GM12865 (cell line): ENCODE measurements around the gene HNRNPDL.
"Not testable (repeated sequence)": the region's sequence is repeated elsewhere in the genome, so short reads cannot be mapped to it uniquely, and the experiment has no call there.

Source experiments
- DNase-seq: peaks from one replicate; pipeline ENCODE4 v3.0.0; 2010; ENCODE audit warnings: low read depth
- H3K4me3 ChIP-seq: 2 replicates; pipeline ENCODE4 v1.5.1; 2011; ENCODE audit warnings: mild to moderate bottlenecking, low read depth, low read length, control low read depth
- TF ChIP-seq, protein P1 (sequence below): IDR thresholded peaks from 2 replicates; pipeline ENCODE4 v1.5.1; 2011; ENCODE audit warnings: low read length, control low read depth, low read depth, inconsistent platforms; ENCODE audit not compliant: insufficient read depth; ENCODE audit errors: missing control alignments

Gene HNRNPDL

DNA sequence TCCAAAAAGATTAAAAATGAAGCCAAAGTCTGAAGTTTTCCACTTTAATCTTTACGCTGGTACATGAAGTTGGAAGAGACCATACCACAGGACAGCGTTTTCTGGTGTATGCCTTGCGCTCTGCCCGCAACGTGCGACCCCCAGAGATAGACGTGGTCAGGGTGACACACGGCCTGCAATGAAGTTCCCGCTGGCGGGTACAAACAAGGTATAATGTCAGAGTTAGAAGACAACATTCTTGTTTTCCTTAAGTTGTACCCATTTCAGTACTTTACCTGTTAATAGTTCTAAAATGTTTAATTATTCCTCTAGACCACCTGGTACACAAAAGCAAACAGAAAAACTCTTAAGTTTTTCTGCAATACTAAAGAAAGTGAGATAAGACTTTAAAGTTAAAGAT is 4.8 kb downstream of the HNRNPDL start:
- no peak for DNase-seq
- no peak overlapping the region for H3K4me3 ChIP-seq
- TF ChIP-seq, protein P1, sequence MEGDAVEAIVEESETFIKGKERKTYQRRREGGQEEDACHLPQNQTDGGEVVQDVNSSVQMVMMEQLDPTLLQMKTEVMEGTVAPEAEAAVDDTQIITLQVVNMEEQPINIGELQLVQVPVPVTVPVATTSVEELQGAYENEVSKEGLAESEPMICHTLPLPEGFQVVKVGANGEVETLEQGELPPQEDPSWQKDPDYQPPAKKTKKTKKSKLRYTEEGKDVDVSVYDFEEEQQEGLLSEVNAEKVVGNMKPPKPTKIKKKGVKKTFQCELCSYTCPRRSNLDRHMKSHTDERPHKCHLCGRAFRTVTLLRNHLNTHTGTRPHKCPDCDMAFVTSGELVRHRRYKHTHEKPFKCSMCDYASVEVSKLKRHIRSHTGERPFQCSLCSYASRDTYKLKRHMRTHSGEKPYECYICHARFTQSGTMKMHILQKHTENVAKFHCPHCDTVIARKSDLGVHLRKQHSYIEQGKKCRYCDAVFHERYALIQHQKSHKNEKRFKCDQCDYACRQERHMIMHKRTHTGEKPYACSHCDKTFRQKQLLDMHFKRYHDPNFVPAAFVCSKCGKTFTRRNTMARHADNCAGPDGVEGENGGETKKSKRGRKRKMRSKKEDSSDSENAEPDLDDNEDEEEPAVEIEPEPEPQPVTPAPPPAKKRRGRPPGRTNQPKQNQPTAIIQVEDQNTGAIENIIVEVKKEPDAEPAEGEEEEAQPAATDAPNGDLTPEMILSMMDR = no peak

DNA sequence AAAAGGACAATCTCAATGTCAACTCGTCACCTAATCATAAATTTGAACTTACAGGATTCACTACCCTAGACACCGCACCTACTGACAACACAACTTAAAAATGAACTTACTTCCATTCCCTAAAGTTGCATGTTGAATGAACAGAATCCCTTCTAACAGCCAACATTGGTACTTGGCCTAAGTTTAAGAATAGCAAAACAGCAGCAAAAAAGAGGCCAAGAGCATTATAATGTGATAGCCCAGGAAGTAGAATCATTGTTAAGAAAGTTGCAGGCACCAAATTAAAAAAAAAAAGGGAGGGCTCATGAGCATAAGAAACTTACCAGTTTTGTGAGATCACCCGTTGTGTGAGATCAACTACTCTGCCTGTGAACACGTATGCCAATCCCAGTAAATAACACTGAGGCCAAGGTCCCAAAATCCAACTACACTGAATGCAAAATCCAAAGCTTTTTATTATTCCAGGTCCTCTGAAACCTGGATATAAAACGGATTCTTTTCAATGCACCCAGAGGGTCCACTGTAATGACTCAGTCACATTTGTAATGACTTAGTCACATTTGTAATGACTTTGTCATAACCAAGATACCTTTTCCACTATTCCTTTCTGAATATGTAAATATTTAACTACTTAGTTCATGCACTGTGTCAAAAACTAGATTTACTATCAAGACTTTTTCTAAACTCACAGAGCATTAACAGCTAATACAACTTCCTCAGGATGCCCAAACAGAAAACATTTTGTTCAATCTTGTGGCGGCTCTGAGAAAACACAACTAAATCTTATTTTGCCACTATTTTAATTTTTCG is 6.8 kb downstream of the HNRNPDL start:
- TF ChIP-seq, protein P1 = no peak
- DNase-seq = peak; percentile 28
- H3K4me3 ChIP-seq = no peak overlapping the region

DNA sequence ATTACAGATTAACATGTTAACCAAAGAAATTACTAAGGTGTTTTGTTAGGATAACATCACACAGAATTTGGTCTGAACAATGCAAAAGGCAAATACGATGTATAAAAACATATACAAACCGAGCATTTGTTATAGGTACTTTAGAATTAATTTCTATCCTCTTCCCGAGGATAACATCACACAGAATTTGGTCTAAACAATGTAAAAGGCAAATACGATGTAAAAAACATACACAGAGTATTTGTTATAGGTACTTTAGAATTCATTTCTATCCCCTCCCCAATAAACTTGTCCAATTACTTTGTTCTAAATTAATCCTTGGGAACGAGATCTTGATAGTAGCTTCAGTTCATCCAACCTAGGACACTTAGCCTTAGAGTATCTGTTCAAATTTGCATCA is 7.6 kb downstream of the HNRNPDL start:
- DNase-seq = peak; percentile 15
- TF ChIP-seq, protein P1 = no peak
- no peak overlapping the region for H3K4me3 ChIP-seq

DNA sequence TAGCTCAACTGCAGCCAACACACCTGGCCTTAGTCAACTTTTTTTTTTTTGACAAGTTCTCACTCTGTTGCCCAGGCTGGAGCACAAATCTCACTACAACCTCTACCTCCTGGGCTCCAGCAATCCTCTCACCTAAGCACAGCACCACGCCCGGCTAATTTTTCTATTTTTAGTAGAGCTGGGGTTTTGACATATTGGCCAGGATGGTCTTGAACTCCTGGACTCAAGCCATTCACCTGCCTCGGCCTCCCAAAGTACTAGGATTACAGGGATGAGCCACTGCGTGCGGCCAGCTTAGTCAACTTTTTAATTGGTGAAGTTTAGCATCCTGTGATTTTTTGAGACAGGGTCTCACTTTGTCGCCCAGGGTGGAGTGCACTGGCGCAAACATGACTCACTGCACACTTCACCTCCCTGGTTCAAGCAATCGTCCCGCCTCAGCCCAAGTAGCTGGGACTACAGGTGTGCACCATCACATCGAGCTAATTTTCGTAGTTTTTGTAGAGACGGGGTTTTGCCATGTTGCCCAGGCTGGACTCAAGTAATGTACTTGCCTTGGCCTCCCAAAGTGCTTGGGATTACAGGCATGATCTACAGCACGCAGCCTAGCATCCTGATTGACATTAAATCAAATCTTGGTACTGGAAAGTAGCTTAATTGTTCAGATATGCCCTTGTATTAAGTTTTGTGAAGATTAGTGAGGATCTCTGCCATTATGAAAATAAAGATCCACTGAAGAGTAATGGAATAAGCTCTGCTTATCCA is 8.3 kb downstream of the HNRNPDL start:
- DNase-seq = peak; percentile 37
- no peak overlapping the region for H3K4me3 ChIP-seq
- TF ChIP-seq, protein P1 = no peak

DNA sequence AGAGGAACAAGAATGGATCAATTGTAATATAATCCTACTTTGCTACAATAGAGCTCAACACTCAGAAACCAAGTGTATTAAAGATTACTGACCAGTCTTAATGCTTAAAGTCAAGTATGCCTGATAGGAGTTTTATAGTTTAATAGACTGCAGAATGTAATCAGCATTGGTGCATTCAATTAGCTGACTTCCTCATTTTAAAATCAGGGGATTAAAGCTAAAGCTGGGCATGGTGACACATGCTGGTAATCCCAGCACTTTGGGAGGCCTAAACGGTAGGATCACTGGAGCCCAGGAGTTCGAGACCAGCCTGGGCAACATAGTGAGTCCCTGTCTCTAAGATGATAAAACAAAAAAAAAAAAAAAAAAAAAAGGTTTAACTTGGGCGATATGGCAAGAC is 10.8 kb downstream of the HNRNPDL start:
- TF ChIP-seq, protein P1 = no peak
- H3K4me3 ChIP-seq = no peak overlapping the region
- DNase-seq = no peak

DNA sequence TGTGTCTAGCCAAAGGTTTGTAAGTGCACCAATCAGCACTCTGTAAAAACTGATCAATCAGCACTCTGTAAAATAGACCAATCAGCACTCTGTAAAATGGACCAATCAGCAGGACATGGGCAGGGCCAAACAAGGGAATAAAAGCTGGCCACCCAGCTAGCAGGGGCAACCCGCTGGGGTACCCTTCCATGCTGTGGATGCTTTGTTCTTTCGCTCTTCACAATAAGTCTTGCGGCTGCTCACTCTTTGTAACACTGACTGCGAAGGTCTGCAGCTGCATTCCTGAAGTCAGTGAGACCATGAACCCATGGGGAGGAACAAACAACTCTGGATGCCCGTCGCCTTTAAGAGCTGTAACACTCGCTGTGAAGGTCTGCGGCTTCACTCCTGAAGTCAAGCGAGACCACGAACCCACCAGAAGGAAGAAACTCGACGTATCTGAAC is 14.3 kb downstream of the HNRNPDL start:
- DNase-seq = no peak
- no peak overlapping the region for H3K4me3 ChIP-seq
- TF ChIP-seq, protein P1 = no peak

DNA sequence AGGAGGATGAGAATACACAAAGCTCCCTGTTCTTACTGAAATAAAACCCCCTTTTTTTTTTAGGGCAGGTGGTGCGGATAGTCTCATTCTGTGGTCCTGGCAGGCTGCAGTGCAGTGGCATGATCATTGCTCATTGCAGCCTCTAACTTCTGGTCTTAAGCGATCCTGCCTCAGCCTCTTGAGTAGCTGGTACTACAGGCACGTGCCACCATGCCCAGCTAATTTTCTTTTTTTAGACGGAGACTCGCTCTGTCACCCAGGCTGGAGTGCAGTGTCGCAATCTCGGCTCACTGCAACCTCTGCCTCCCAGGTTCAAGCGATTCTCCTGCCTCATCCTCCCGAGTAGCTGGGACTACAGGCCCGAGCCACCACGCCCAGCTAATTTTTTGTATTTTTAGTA is 15.2 kb downstream of the HNRNPDL start:
- not testable (repeated sequence) for H3K4me3 ChIP-seq, DNase-seq
